ENCODE measurements around the gene NEU2.

Gene NEU2

DNA sequence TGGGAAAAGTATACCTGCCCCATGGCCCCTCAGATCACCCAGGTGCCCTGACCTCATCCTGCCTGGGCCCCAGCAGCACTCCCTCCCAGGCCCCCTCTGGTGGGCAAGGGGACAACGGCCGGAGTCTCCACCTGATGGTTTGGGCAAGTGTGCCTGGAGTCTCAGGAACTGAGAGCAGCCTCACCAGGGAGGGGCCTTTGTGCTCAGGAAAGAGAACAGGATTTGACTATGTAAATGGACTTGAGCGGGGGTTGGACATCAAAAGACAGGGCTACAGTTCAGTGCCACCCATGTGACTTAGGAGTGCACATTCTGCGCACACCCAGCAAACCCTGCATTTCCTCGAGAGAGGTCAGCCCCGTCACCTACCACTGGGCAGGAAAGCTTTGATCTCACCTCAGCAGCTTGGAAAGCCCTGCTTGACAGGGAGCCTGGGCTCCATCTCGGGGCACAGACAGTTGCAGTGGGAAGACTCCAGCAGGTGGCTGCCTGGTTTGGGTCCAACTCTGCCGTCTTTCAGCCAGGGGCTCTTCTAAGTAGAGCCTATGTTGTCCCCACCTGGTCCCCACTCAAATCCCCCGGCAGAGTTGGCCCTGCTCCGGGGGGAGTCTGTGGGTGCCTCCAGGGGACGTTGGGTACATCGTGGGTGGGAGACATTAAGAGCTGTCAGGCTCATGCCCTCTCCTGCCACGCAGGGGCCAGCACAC lies 30.9 kb downstream of the NEU2 start:
- TF ChIP-seq, protein P1, sequence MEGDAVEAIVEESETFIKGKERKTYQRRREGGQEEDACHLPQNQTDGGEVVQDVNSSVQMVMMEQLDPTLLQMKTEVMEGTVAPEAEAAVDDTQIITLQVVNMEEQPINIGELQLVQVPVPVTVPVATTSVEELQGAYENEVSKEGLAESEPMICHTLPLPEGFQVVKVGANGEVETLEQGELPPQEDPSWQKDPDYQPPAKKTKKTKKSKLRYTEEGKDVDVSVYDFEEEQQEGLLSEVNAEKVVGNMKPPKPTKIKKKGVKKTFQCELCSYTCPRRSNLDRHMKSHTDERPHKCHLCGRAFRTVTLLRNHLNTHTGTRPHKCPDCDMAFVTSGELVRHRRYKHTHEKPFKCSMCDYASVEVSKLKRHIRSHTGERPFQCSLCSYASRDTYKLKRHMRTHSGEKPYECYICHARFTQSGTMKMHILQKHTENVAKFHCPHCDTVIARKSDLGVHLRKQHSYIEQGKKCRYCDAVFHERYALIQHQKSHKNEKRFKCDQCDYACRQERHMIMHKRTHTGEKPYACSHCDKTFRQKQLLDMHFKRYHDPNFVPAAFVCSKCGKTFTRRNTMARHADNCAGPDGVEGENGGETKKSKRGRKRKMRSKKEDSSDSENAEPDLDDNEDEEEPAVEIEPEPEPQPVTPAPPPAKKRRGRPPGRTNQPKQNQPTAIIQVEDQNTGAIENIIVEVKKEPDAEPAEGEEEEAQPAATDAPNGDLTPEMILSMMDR (IDR thresholded peaks at IDR 0.05), result no peak

- TF ChIP-seq, protein P1 (IDR thresholded peaks at IDR 0.05), result no peak
Measured at GRCh38 chr2:233063976-233064411, 31.5 kb downstream of the NEU2 start.

GRCh38 chr2:233064530-233065199 lies 32.2 kb downstream of the NEU2 start:
- TF ChIP-seq, protein P1 (IDR thresholded peaks at IDR 0.05), result no peak

DNA sequence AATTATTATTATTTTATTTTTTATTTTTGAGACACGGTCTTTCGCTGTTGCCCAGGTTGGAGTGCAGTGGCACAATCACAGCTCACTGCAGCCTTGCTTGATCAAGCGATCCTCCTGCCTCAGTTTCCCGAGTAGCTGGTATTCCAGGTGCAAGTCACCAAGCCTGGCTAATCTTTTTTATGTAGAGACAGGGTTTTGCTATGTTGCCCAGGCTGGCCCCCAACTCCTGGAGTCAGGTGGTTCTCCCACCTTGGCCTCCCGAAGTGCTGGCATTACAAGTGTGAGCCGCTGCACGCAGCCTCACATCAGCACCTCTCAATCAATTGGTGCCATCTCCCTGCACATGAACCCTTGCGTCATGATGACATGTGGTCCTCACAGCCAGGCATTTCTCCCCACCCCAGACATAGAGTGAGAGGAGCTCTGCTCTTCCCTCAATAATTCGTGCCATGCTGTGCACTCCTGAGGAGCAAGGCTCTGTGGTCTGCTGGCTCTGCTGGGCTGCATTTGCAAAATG lies 33.5 kb downstream of the NEU2 start:
- TF ChIP-seq, protein P1 (IDR thresholded peaks at IDR 0.05), result no peak

DNA sequence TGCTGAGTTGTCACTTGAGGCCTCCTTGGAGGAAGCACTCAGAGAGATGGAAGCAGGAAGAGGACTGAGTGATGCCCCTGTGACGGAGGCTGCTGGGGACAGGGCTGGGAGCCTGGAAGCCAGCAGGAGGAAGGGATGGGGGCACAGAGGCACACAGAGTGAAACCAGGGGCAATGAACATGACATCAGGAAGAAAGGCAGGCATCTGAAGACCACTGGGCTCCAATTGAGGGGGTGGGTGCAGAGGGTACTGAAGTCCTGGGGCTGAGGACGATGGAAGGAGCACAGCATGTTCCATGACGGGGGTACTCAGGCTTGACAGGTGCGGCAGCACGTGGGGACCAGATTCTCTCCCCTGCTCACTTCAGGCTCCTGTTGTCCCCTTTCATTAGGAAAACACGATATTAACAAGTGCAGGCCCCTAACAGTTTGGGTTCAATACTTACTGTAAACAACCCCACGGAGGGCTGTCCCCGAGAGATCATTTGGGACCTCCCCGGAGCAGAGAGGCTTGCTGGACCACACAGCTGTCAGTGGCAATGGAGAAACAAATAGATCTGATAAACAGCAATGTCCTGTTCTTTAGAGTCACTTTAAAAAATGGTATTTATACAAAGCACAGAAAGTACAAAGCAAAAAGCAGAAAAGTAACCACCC lies 36.4 kb downstream of the NEU2 start:
- TF ChIP-seq, protein P1 (IDR thresholded peaks at IDR 0.05), result no peak

GRCh38 chr2:233072838-233073237 lies 40.4 kb downstream of the NEU2 start:
- TF ChIP-seq, protein P1 (IDR thresholded peaks at IDR 0.05), result no peak

GRCh38 chr2:233074106-233074505 lies 41.6 kb downstream of the NEU2 start:
- TF ChIP-seq, protein P1 (IDR thresholded peaks at IDR 0.05), result no peak

Data from LNCAP (cell line).